SK-N-MC (cell line): ENCODE results near the gene MAGI1.

Experiments used
- EZH2 ChIP-seq: fragments of 200-600 bp; sonication (generic); IDR thresholded peaks from one replicate; pipeline ENCODE4 v1.6.1; 2017; ENCODE audit warnings: antibody characterized with exemption
- POLR2AphosphoS5 ChIP-seq: IDR thresholded peaks from 2 replicates; pipeline ENCODE4 v1.6.1; 2012; ENCODE audit warnings: mild to moderate bottlenecking, low read depth, low read length, borderline replicate concordance

DNA sequence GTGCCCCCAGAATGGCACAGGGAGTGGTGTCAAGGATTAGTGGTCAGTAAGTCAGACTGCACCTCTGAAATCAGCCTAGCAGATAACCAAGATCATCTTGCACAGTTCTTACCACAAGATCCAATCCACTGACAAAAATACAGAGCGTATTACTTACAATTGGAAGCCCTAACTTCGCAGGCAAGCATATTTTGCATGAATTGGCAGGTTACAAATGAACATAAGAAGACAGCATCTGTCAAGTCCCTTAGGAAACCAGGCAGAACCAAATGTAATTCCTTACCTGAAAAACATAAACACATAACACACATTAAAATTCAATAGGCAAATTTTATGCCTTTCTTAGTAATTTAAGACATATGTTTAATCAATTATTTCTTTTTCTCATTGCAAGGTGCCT is 293.4 kb downstream of the MAGI1 start:
- no peak for TF ChIP-seq EZH2
- no peak for TF ChIP-seq POLR2AphosphoS5
